ENCODE measurements around the gene SYNGR2.

GRCh38 chr17:78186692-78187595 lies 18.6 kb downstream of the SYNGR2 start, which contains the start of the genes AFMID and TK1:
- no peak for TF ChIP-seq ZC3H10 (CRISPR knock-in tag; IDR thresholded peaks at IDR 0.05)
- TF ChIP-seq ZFP3 (CRISPR knock-in tag; IDR thresholded peaks at IDR 0.05) = no peak
- TF ChIP-seq PATZ1 (CRISPR knock-in tag; IDR thresholded peaks at IDR 0.05; ENCODE audit: borderline replicate concordance) = no peak
- TF ChIP-seq SNAI2 (CRISPR knock-in tag; IDR thresholded peaks at IDR 0.05) = no peak
- TF ChIP-seq CSDC2 (CRISPR knock-in tag; IDR thresholded peaks at IDR 0.05) = no peak; the same call in 1 of the 2 replicates
- TF ChIP-seq ZNF70 (CRISPR knock-in tag; IDR thresholded peaks at IDR 0.05) = 0 out of 2 replicates have a peak, but pooled peaks have one; percentile 6
- TF ChIP-seq PPARA (CRISPR knock-in tag; IDR thresholded peaks at IDR 0.05; ENCODE audit: borderline replicate concordance) = no peak
